Esophagus squamous epithelium (tissue), 5 donors: ENCODE results near the gene MINDY4B. TPM values are rescaled to one million over a fixed set of nuclear protein-coding genes. Genes with fewer than 3 reads are reported as not detected.

Experiments used
- DNase-seq: peaks from one replicate; lab custom pipeline; 2025; lab: John Stamatoyannopoulos, UW
- H3K27ac ChIP-seq, 4 donors: fragments of 200-600 bp; sonication (generic); one replicate each; pipeline ENCODE4 v1.5.1; 2016 to 2019; ENCODE audit warnings: mild to moderate bottlenecking in 1 of 4
- H3K27me3 ChIP-seq, 4 donors: fragments of 200-600 bp; sonication (generic); 1 replicate in 3 of 4; 2 replicates in 1 of 4; pipeline versions ENCODE4 v1.5.1 to v1.6.0; 2017 to 2021; ENCODE audit warnings: antibody characterized with exemption in 1 of 4
- H3K36me3 ChIP-seq, 3 donors: fragments of 200-600 bp; sonication (generic); one replicate each; pipeline ENCODE4 v1.5.1; 2016 to 2019
- H3K4me1 ChIP-seq, 3 donors: fragments of 200-600 bp; sonication (generic); one replicate each; pipeline ENCODE4 v1.5.1; 2017 to 2019
- H3K4me3 ChIP-seq, 4 donors: fragments of 200-600 bp; sonication (generic); 1 replicate in 3 of 4; 2 replicates in 1 of 4; pipeline ENCODE4 v1.5.1; 2016 to 2019; ENCODE audit warnings: mild to moderate bottlenecking in 2 of 4, moderate library complexity in 1 of 4
- H3K9me3 ChIP-seq, 3 donors: fragments of 200-600 bp; sonication (generic); one replicate each; pipeline ENCODE4 v1.5.1; 2016 to 2019
- POLR2A ChIP-seq, 4 donors: fragments of 450-650 bp; IDR thresholded peaks; one replicate each; pipeline ENCODE4 v1.6.1; 2017; ENCODE audit warnings: antibody characterized with exemption in 4 of 4, mild to moderate bottlenecking in 4 of 4, moderate library complexity in 3 of 4
- WGBS, 2 donors: methylation state at CpG; one replicate each; pipeline ENCODE4 v1.1.5; 2018; 5-methylcytosine and 5-hydroxymethylcytosine counted together
- intact Hi-C: fragments of 100-400 bp; cut with DNase I; formaldehyde crosslinking; loops from one replicate; pipeline ENCODE4 v1.15.0; 2022
- total RNA-seq, 4 donors: library from RNA; depleted of rRNA; stranded (reverse); fragments of >200 nt; gene quantifications; one replicate each; pipeline ENCODE4 v1.1.0, GENCODE V29; 2016
- TF ChIP-seq, protein P1 (sequence below), 6 experiments: fragments of 450-650 bp in 4 of 6; fragments of 200-600 bp in 2 of 6; sonication (generic) in 2 of 6; IDR thresholded peaks; one replicate each; pipeline ENCODE4 v1.5.1; 2016 to 2019; ENCODE audit warnings: antibody characterized with exemption in 6 of 6, mild to moderate bottlenecking in 4 of 6, moderate library complexity in 4 of 6
- donor health status: DM: yes; HTN: yes; CAD: no.

The MINDY4B gene
- total RNA-seq, 4 donors from 2014 or later, result not detected

DNA sequence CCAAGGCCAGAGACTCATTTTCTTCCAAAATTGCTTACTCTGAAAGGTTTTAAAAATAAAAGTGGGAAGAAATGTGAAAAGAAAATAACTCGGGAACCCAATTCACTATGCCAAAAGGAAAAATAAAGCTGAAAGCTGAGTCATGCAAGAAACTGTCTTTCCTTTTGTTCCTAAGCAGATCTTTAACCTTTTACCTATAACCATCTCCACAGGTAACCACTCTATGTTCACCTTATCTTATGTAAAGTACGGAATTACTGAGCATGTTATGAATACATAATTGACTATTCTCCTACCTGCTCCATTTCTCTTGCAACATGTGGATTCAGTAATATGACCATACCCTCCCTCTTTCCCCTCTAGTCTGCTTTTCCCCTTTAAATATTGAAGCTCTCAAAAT is 62.0 kb downstream of the MINDY4B start:
- WGBS, 2 donors, result 47 to 58% methylated on average over 2 of the region's 2 CpGs
- H3K4me3 ChIP-seq, result no peak overlapping the region
- H3K36me3 ChIP-seq, result no peaks in the 10 kb centered on the region
- TF ChIP-seq, protein P1, sequence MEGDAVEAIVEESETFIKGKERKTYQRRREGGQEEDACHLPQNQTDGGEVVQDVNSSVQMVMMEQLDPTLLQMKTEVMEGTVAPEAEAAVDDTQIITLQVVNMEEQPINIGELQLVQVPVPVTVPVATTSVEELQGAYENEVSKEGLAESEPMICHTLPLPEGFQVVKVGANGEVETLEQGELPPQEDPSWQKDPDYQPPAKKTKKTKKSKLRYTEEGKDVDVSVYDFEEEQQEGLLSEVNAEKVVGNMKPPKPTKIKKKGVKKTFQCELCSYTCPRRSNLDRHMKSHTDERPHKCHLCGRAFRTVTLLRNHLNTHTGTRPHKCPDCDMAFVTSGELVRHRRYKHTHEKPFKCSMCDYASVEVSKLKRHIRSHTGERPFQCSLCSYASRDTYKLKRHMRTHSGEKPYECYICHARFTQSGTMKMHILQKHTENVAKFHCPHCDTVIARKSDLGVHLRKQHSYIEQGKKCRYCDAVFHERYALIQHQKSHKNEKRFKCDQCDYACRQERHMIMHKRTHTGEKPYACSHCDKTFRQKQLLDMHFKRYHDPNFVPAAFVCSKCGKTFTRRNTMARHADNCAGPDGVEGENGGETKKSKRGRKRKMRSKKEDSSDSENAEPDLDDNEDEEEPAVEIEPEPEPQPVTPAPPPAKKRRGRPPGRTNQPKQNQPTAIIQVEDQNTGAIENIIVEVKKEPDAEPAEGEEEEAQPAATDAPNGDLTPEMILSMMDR (IDR thresholded peaks at IDR 0.05), result no peak
- TF ChIP-seq POLR2A (IDR thresholded peaks at IDR 0.05), result no peak
- intact Hi-C loops, result no loop called here
- H3K27ac ChIP-seq, result no peak overlapping the region
- no peak for DNase-seq
- H3K9me3 ChIP-seq, result no peaks in the 10 kb centered on the region
- no peaks in the 10 kb centered on the region for H3K4me1 ChIP-seq
- peaks cover 0 to 27% (median 0%) of the 10 kb centered on the region in 4 donors for H3K27me3 ChIP-seq

DNA sequence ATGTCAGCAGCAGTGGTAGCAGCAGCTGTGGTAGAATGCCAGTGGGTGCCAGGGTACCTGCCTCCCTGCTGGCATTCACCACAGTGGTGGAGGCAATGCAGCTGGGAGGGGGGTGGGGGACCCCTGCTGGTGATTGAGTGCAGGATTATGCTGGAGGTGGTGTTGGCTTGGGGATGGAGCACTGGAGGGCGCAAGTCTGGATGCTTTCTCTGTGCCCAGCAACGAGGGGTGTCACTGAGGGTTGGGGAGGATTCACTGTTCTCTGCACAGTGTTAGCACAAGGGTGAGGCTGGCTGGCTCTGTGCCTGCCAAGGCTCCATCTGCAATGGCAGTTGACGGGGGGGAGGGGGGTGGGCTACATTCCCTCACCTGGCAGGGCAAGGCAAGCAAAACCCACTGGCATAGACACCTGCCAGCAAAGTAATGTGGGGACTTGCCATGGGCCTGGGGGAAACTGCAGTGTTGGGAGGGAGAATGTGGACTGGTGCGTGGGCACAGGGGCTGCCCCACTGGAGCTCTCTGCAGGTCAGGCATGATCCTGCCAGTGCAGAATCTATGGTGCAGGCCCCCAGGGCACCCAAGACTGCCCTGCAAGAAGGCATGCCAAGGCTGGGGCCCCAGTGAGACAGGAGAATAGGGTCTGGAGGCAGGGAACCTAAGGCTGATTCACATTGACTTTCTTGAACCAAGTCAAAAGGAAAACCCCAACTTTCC is 64.3 kb downstream of the MINDY4B start:
- DNase-seq, result no peak
- WGBS, 2 donors, result 83 to 100% methylated on average over 1 to 3 of the region's 4 CpGs
- Histone ChIP-seq H3K4me3 (no peak overlapping the region), H3K36me3 (no peaks in the 10 kb centered on the region), H3K27me3 (peaks cover 0 to 27% (median 0%) of the 10 kb centered on the region in 4 donors), H3K27ac (no peak overlapping the region), H3K4me1 (no peaks in the 10 kb centered on the region), H3K9me3 (no peaks in the 10 kb centered on the region)
- TF ChIP-seq POLR2A (IDR thresholded peaks at IDR 0.05), result no peak
- TF ChIP-seq, protein P1 (IDR thresholded peaks at IDR 0.05), result no peak
- intact Hi-C loops, result no loop called here

DNA sequence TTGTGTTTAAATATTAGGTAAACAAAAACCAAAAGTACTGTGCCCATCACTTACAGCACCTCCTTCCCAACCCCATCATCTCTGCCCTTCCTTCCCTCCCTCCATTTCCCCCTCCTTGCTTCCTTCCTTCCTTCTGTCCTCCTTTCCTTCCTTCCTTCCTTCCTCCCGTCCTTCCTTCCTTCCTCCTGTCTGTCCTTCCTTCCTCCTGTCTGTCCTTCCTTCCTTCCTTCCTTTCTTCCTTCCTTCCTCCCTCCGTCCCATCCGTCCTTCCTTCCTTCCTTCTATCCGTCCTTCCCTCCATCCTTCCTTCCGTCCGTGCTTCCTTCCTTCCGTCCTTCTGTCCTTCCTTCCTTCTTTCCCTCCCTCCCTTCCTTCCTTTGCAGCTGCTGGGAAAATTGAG is 74.5 kb downstream of the MINDY4B start:
- no peak for DNase-seq
- Histone ChIP-seq H3K4me1 (no peaks in the 10 kb centered on the region), H3K27me3 (peaks cover 0 to 6% (median 0%) of the 10 kb centered on the region in 4 donors), H3K4me3 (no peak overlapping the region), H3K9me3 (no peaks in the 10 kb centered on the region), H3K27ac (no peak overlapping the region), H3K36me3 (no peaks in the 10 kb centered on the region)
- intact Hi-C loops, result no loop called here
- no peak for TF ChIP-seq POLR2A (IDR thresholded peaks at IDR 0.05)
- TF ChIP-seq, protein P1 (IDR thresholded peaks at IDR 0.05), result no peak
- WGBS, 2 donors, result 78 to 80% methylated on average over 7 of the region's 7 CpGs

DNA sequence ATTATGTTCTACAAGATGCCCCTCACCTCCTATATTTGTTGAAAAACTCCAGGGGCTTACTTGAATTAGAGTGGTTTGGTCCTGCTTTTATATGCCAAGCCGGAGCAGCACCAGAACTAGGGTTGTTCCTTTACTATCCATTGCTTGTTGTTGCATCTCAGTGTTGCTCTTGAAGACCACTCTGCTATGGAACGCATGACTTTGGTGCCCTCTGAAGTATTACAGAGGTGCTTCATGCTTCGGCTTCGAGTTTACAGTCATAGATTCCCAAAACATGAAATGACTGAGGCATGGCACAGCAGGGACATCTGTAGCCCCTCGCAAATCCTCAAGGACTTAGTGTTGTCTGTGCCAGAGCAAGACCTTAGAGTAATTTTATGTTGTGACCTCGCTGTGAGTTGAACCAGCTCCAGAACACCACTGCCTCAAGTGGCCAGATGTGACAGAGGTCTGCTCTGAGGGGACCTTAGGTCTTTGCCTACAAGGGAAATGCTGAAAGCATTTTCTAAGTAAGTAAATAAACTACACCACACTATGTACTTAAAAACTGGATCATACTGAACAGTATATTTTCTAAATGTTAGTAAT is 75.1 kb downstream of the MINDY4B start:
- TF ChIP-seq POLR2A (IDR thresholded peaks at IDR 0.05), result no peak
- TF ChIP-seq, protein P1 (IDR thresholded peaks at IDR 0.05), result no peak
- no peak overlapping the region for H3K4me3 ChIP-seq
- no peaks in the 10 kb centered on the region for H3K36me3 ChIP-seq
- H3K27me3 ChIP-seq, result peaks cover 0 to 6% (median 0%) of the 10 kb centered on the region in 4 donors
- no peak overlapping the region for H3K27ac ChIP-seq
- no peaks in the 10 kb centered on the region for H3K4me1 ChIP-seq
- DNase-seq, result no peak
- intact Hi-C loops, result no loop called here
- no peaks in the 10 kb centered on the region for H3K9me3 ChIP-seq
- WGBS, 2 donors, result 74 to 85% methylated on average over 5 to 6 of the region's 6 CpGs

DNA sequence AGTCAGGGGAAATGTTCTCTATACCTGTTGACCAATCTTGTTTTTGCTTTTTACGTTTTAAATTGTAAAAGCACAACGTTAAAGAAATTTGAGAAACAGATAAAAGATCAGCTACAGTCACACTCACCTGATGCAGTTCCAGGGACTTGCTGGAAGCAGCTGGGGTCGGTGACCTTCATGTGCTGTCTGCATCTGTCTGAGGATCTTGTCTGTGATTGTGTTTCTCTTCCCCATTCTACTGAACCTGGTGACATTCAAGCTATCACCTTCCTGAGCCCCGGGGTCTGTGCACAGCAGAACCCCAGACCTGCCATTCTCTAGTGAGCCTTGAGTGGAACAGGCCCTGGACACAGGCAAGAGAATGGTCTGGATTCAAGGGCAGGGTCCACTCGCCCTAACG is 75.8 kb downstream of the MINDY4B start:
- no peak overlapping the region for H3K4me3 ChIP-seq
- WGBS, 2 donors, result 82% methylated on average over 6 of the region's 6 CpGs
- H3K4me1 ChIP-seq, result no peaks in the 10 kb centered on the region
- TF ChIP-seq POLR2A (IDR thresholded peaks at IDR 0.05), result no peak
- TF ChIP-seq, protein P1 (IDR thresholded peaks at IDR 0.05), result no peak
- no peak overlapping the region for H3K27ac ChIP-seq
- DNase-seq, result no peak
- H3K9me3 ChIP-seq, result no peaks in the 10 kb centered on the region
- intact Hi-C loops, result no loop called here
- no peaks in the 10 kb centered on the region for H3K36me3 ChIP-seq
- H3K27me3 ChIP-seq, result peaks cover 0 to 6% (median 0%) of the 10 kb centered on the region in 4 donors
